PFSK-1 (cell line): ENCODE data around the gene RGS7.

Experiments
- POLR2AphosphoS5 ChIP-seq: IDR thresholded peaks from 2 replicates; pipeline ENCODE4 v1.6.1; 2012; ENCODE audit warnings: low read depth, mild to moderate bottlenecking, control low read depth, low read length, moderate library complexity
- TF ChIP-seq, protein P1 (sequence below), 2 experiments: IDR thresholded peaks; 2 replicates each; pipeline versions ENCODE4 v1.6.1 to v1.8.0; 2011 to 2012; ENCODE audit warnings: low read depth in 2 of 2, low read length in 2 of 2, control low read depth in 1 of 2, inconsistent platforms in 1 of 2, mild to moderate bottlenecking in 1 of 2, moderate library complexity in 1 of 2; ENCODE audit not compliant: insufficient read depth in 1 of 2

DNA sequence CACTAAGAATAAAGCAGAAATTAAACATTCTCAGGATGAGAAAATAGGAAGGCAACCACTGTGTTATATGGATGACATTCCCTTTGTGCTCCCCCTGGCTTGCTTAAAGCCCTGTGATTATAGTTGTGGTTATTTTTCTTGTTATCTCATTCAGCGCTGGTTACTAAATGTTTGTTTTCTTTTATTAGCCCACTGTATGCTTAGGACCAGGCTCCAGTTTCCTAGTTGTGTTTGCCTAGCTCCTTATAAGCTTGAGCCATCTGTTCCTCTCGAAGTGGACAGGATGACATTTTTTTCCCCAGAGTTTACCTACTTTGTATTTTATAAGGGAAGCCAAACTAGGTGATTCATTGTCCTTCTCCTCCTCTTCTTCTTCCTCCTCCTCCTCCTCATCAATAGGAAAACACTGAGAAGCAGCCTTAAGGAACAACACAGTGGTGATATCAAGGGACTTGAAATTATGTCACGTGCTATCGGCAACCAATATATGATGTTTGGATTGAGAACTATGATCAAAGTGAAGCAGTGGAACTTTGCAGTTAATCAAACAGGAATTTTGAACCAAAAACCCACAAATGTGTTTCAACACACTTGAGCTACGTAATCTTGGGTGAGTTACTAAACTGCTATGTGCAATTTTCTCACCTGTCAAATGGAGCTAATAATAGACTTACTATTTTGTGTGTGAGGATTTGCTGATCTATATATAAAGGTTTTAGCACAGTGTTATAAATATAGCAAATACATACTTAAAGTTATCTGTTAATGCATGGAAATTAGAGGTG, 35.1 kb upstream of the RGS7 start:
- TF ChIP-seq, protein P1, sequence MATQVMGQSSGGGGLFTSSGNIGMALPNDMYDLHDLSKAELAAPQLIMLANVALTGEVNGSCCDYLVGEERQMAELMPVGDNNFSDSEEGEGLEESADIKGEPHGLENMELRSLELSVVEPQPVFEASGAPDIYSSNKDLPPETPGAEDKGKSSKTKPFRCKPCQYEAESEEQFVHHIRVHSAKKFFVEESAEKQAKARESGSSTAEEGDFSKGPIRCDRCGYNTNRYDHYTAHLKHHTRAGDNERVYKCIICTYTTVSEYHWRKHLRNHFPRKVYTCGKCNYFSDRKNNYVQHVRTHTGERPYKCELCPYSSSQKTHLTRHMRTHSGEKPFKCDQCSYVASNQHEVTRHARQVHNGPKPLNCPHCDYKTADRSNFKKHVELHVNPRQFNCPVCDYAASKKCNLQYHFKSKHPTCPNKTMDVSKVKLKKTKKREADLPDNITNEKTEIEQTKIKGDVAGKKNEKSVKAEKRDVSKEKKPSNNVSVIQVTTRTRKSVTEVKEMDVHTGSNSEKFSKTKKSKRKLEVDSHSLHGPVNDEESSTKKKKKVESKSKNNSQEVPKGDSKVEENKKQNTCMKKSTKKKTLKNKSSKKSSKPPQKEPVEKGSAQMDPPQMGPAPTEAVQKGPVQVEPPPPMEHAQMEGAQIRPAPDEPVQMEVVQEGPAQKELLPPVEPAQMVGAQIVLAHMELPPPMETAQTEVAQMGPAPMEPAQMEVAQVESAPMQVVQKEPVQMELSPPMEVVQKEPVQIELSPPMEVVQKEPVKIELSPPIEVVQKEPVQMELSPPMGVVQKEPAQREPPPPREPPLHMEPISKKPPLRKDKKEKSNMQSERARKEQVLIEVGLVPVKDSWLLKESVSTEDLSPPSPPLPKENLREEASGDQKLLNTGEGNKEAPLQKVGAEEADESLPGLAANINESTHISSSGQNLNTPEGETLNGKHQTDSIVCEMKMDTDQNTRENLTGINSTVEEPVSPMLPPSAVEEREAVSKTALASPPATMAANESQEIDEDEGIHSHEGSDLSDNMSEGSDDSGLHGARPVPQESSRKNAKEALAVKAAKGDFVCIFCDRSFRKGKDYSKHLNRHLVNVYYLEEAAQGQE (IDR thresholded peaks at IDR 0.05; ENCODE audit: insufficient read depth in 1 of 2, low read depth in 2 of 2, low read length in 2 of 2): no peak
- no peak for TF ChIP-seq POLR2AphosphoS5
